Tibial nerve (tissue), 4 donors: Measurements from ENCODE around the gene LHFPL3.

ENCODE experiments used
- CTCF ChIP-seq, 5 experiments: fragments of 200-600 bp in 3 of 5; fragments of 450-650 bp in 2 of 5; sonication (generic) in 3 of 5; IDR thresholded peaks; one replicate each; pipeline ENCODE4 v1.5.1; 2016 to 2019; ENCODE audit warnings: antibody characterized with exemption in 5 of 5, mild to moderate bottlenecking in 3 of 5, moderate library complexity in 2 of 5
- EP300 ChIP-seq, 2 donors: sonication (generic); formaldehyde crosslinking; IDR thresholded peaks; one replicate each; pipeline ENCODE4 v1.6.1; 2017; ENCODE audit warnings: antibody characterized with exemption in 2 of 2, mild to moderate bottlenecking in 1 of 2
- POLR2A ChIP-seq, 2 donors: fragments of 450-650 bp; IDR thresholded peaks; one replicate each; pipeline ENCODE4 v1.6.1; 2017; ENCODE audit warnings: antibody characterized with exemption in 2 of 2, mild to moderate bottlenecking in 2 of 2, moderate library complexity in 2 of 2

GRCh38 chr7:104767113-104767512 is 438.7 kb downstream of the LHFPL3 start:
- TF ChIP-seq CTCF (IDR thresholded peaks at IDR 0.05), result no peak
- no peak for TF ChIP-seq EP300 (IDR thresholded peaks at IDR 0.05)
- no peak for TF ChIP-seq POLR2A (IDR thresholded peaks at IDR 0.05)
